ENCODE results near the gene BLOC1S4.

DNA sequence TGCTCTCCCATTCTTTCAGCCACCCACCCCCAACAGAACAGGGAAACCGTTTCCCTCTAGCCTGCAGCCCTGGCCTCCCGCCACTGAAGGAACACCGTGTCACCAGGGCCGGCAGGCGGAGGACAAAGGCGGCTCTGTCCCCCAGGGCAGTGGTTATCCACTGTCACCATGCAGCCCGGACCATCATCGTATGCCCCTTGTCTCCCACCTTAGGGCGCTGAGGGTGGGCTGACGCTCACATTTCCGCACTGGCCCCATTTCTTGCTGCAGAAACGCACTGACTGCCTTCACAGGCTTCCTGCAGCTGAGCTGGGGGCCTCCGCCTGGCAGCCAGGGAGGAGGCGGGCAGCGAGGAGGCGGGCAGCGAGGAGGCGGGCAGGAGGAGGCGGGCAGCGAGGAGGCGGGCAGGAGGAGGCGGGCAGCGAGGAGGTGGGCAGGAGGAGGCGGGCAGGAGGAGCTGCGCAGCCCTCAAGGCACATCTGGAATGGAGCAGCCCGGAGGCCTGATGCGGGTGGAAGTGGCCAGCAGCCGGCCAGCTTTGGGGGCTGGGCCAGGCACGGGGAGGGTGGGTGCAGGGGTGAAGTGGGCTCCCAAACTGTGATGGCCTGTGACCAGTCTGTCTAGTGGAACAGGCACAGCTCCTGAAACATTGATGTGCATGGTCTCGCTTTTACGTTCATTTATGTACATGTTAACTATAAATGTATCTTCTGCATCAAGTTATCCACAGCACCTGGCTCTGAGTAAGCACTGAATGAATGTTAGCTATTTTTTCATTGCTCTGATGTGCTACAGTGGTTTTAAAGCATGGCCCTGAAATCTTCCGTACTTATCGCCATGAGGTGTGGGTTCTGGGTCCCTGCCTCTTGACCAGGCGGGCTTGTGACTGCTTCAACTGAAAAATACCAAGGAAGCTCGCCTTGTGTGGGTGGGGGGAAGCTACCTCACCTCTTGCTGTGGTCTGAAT is 46.0 kb downstream of the BLOC1S4 start:
- TF ChIP-seq SP1 (IDR thresholded peaks at IDR 0.05) (no peak), L3MBTL2 (conservative IDR thresholded peaks at IDR 0.05) (no peak), HDGF (IDR thresholded peaks at IDR 0.05; ENCODE audit: borderline replicate concordance) (no peak), ZNF384 (IDR thresholded peaks at IDR 0.05) (no peak), SUZ12 (IDR thresholded peaks at IDR 0.05) (no peak), BHLHE40 (IDR thresholded peaks at IDR 0.05; ENCODE audit: borderline replicate concordance) (no peak), ARNT (IDR thresholded peaks at IDR 0.05) (no peak), FOXM1 (IDR thresholded peaks at IDR 0.05; ENCODE audit: borderline replicate concordance) (no peak), ELF4 (IDR thresholded peaks at IDR 0.05) (no peak), TARDBP (IDR thresholded peaks at IDR 0.05) (no peak), NFRKB (IDR thresholded peaks at IDR 0.05) (no peak), FOXK2 (IDR thresholded peaks at IDR 0.05) (no peak), FOXA1 (IDR thresholded peaks at IDR 0.05) (no peak)
- TF ChIP-seq, protein P1, sequence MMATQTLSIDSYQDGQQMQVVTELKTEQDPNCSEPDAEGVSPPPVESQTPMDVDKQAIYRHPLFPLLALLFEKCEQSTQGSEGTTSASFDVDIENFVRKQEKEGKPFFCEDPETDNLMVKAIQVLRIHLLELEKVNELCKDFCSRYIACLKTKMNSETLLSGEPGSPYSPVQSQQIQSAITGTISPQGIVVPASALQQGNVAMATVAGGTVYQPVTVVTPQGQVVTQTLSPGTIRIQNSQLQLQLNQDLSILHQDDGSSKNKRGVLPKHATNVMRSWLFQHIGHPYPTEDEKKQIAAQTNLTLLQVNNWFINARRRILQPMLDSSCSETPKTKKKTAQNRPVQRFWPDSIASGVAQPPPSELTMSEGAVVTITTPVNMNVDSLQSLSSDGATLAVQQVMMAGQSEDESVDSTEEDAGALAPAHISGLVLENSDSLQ (IDR thresholded peaks at IDR 0.05): no peak
